GM18519 (cell line): ENCODE results near the gene KCNMB2.

ENCODE experiments used
- ATAC-seq: cut with Tn5 transposase; IDR thresholded peaks from one replicate; pipeline ENCODE4 v1.9.1; 2021; ENCODE audit warnings: mild to moderate bottlenecking, moderate library complexity; ENCODE audit not compliant: unreplicated experiment, low FRiP score

The KCNMB2 gene

GRCh38 chr3:178634975-178635374, 98.7 kb downstream of the KCNMB2 start:
- ATAC-seq = no peak

GRCh38 chr3:178637802-178638201, 101.6 kb downstream of the KCNMB2 start:
- no peak for ATAC-seq

- ATAC-seq = no peak
Measured at GRCh38 chr3:178645503-178645902, 109.3 kb downstream of the KCNMB2 start.

GRCh38 chr3:178646186-178646862, 110.1 kb downstream of the KCNMB2 start:
- no peak for ATAC-seq

GRCh38 chr3:178655488-178655887, 119.3 kb downstream of the KCNMB2 start:
- ATAC-seq = no peak

- ATAC-seq = no peak
Measured at GRCh38 chr3:178658694-178659325, 122.6 kb downstream of the KCNMB2 start.

GRCh38 chr3:178663201-178663934, 127.1 kb downstream of the KCNMB2 start:
- peak; percentile 64 for ATAC-seq

- no peak for ATAC-seq
Measured at GRCh38 chr3:178665747-178666146, 129.5 kb downstream of the KCNMB2 start.

- no peak for ATAC-seq
Measured at GRCh38 chr3:178669022-178669601, 132.9 kb downstream of the KCNMB2 start.

GRCh38 chr3:178669758-178670157, 133.5 kb downstream of the KCNMB2 start:
- peak; percentile 41 for ATAC-seq

GRCh38 chr3:178671377-178671776, 135.1 kb downstream of the KCNMB2 start:
- peak; percentile 24 for ATAC-seq

- ATAC-seq = peak; percentile 51
Measured at GRCh38 chr3:178671791-178672190, 135.6 kb downstream of the KCNMB2 start.

GRCh38 chr3:178672275-178672674, 136.0 kb downstream of the KCNMB2 start:
- no peak for ATAC-seq

GRCh38 chr3:178673529-178673928, 137.3 kb downstream of the KCNMB2 start:
- ATAC-seq = no peak

GRCh38 chr3:178676077-178676476, 139.8 kb downstream of the KCNMB2 start:
- ATAC-seq = no peak

- peak; percentile 54 for ATAC-seq
Measured at GRCh38 chr3:178676942-178677790, 140.9 kb downstream of the KCNMB2 start.

- ATAC-seq = no peak
Measured at GRCh38 chr3:178677961-178678360, 141.7 kb downstream of the KCNMB2 start.

- ATAC-seq = no peak
Measured at GRCh38 chr3:178680037-178680436, 143.8 kb downstream of the KCNMB2 start.

- ATAC-seq = no peak
Measured at GRCh38 chr3:178680489-178680888, 144.3 kb downstream of the KCNMB2 start.

GRCh38 chr3:178684881-178685590, 148.8 kb downstream of the KCNMB2 start:
- no peak for ATAC-seq
